NCI-H2029 treated with DMSO at 0.1 percent for 48 hours (cell line): ENCODE measurements around the gene GPAM.
"Not testable (repeated sequence)": the region's sequence is repeated elsewhere in the genome, so short reads cannot be mapped to it uniquely, and the experiment has no call there.

Experiments used
- DNase-seq: peaks from one replicate; lab custom pipeline; 2025; lab: John Stamatoyannopoulos, UW

The GPAM gene, protein sequence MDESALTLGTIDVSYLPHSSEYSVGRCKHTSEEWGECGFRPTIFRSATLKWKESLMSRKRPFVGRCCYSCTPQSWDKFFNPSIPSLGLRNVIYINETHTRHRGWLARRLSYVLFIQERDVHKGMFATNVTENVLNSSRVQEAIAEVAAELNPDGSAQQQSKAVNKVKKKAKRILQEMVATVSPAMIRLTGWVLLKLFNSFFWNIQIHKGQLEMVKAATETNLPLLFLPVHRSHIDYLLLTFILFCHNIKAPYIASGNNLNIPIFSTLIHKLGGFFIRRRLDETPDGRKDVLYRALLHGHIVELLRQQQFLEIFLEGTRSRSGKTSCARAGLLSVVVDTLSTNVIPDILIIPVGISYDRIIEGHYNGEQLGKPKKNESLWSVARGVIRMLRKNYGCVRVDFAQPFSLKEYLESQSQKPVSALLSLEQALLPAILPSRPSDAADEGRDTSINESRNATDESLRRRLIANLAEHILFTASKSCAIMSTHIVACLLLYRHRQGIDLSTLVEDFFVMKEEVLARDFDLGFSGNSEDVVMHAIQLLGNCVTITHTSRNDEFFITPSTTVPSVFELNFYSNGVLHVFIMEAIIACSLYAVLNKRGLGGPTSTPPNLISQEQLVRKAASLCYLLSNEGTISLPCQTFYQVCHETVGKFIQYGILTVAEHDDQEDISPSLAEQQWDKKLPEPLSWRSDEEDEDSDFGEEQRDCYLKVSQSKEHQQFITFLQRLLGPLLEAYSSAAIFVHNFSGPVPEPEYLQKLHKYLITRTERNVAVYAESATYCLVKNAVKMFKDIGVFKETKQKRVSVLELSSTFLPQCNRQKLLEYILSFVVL

DNA sequence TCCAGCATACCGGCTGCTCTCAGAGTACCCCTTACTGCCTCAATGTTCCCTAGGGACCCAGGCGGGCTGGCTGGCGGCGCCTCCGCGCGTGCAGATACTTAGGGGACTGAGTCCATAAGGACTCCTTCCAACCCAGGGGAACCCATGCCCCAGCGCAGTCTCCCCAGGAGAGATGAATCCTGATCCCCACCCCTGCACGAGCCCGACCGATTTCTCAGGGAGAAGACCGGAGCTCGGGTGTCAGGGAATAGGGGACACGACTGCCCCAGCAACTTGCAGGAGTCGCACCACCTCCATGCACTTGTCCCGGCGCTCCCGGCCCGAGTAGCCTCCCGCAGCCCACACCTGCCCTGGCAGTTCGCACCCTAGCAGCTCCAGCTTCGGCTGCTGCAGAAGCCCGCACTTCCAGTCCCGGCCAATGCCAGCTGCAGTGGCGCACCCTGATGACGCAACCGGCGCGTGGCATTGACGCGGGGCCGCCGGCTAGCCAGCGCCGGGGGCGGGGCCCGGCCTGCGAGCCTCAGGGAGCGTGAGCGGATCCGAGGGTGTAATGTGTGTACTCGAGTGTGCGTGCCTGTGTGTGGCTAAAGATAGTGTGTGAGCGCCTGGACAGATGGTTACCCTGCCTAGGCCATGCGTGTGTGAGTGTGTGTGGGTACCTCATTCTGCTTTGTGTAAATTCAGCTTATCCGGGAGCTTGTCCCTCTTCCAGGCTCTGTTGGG, at the start of gene GPAM:
Gene GPAM (minus strand): TSS at position 437 of the 723 bp plus-strand sequence. CDS start 1,981 bp downstream, outside the sequence.
- peak; percentile 11 for DNase-seq

DNA sequence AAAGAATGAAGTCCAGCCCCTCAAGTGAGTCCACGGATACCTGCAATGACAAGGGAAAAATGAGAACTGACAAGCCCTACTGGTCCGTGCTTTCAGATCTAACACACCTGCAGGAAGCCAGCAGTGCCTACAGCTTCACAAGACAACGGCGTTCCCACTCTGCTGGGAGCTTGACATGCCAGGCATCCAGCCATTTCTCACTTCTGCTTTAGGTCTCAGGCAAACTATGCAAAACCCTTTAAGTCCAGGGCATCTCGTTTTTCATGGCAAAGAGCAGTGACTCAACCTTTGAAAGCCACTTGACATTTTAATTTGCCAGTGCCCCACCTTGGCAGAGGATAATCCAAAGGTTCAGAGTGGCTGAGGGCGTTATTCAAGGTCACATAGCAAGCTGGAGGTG, 49.1 kb upstream of the GPAM start:
- peak; percentile 1 for DNase-seq

- DNase-seq, result no peak
Measured at GRCh38 chr10:112231602-112232400, 48.2 kb upstream of the GPAM start.

DNA sequence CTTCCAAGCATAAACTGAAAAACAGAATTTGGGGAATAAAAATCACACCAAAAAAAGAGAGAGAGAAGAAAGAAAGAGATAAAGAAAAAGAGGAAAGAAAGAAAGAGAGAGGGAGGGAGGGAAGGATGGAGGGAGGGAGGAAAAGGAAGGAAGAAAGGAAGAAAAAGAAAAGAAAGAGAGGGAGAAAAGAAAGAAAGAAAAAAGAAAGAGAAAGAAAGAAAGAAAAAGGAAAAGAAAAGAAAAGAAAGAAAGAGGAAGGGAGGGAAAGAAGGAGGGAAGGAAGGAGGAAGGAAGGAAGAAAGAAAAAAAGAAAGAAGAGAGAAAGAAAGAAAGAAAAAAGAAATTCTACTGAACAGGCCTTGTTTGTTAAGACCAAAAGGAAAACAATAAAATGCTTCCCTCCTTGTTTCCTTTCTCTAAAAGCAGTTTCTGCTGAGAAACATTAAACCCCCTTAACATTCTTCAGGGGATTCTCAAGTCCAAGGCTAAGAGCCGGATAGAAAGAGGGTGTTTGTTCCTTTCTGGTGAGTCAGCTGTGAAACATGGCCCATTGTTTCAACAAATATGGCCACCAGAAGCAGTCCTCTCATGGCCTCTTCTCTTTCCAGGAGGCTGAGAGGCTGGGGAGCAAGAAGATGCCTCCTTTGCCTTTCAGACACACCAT, 46.9 kb upstream of the GPAM start:
- DNase-seq, result no peak

- no peak for DNase-seq
Measured at GRCh38 chr10:112229901-112230300, 46.3 kb upstream of the GPAM start.

DNA sequence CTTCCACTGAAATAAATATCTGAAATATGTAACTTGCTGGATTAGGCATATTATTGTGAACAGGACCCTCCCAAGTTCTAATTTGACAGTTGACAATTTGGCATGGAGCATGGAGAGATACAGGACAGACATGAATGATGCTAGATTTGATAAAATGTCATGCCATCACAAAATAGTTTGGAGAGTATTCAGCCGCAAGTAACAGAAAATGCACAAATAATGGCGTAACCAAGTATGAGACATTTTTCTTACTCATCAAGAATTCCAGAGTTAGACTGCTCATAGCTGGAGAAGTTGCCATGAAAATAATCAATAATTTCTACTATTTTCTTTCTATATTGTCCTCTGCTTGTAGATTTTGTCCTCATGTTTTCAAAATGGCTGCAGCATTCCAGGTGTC, 45.5 kb upstream of the GPAM start:
- DNase-seq, result no peak

DNA sequence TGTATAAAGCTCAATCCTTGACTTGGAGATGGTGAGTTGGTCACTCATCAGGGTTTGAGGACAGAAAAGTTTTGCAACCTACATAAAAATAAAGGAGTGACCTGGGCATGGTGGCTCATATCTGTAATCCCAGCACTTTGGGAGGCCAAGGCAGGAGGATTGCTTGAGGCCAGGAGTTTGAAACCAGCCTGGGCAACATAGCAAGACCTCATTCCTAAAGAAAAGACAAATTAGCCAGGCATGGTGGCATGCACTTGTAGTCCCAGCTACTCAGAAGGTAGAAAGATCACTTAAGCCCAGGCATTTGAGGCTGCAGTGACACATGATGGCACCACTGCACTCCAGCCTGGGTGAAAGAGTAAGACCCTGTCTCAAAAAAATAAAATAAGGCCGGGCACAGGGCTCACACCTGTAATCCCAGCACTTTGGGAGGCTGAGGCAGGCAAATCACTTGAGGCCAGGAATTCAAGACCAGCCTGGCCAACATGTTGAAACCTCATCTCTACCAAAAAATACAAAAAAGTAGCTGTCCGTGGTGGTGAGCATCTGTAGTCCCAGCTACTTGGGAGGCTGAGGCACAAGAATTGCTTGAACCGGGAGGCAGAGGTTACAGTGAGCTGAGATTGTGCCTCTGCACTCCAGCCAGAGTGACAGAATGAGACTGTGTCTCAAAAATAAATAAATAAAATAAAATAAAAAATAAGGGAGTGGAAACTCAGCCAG, 45.0 kb upstream of the GPAM start:
- not testable (repeated sequence) for DNase-seq

DNA sequence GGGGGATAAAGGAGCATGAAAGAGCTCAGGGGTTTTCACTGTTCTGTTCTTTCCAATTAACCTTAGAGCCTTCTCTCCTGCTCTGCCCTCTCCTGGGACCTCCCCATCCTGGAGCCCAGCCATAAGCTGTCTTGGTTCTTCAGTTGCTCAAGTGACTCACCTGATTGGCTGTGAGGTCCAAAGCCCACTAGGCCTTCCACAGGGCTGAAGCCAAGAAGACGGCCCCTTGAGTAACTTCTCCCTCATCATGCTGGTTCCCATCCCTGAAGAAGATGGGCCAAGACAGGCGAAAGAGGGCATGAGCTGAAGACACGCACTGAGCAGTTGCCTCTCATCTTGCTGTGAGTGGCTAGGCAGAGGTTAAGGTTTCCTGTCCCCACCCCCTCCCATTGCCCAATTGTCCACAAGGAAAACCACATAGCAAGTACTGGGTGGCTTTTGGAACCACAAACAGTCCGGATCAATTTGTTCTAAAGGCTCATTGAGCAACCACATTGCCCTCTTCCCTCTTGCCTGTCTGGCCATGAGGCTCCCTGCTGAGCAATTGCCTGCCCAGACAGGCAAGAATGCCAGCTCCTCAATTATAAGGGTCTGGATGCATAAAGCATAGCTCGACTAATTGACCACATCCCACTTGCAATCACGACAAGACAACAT, 43.9 kb upstream of the GPAM start:
- no peak for DNase-seq

- no peak for DNase-seq
Measured at GRCh38 chr10:112226439-112227248, 43.1 kb upstream of the GPAM start.

DNA sequence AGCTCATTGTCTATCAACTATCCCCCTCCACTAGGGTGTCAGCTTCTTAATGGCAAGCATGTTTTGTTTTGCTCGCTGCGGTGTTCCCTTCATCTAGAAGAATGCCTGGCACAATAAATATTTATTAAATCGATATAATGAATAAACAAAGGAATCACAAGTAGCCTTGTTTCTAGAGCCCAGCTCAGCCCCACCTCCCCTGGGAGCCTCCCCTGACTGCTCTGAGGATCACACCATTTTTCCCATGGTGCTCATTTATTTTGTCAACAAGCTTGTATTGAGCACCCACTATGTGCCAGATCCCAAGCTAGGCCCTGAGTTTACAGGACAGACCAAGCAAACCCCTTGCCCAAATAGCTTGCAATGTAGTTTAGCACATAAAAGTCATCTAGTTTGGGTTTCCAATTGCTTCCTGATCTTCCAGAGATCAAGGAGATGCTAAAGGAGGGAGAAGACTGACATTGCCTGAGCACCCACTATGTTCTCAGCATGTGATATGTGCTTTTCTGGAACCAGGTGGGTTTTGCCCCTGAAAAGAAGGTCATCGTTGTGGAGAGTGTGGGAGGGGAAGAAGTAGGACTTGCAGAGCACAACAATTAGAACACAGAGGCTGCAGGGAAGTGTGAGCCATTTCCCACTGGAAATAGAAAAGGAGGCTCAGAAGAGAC, 42.3 kb upstream of the GPAM start:
- DNase-seq, result no peak

- no peak for DNase-seq
Measured at GRCh38 chr10:112224933-112225529, 41.5 kb upstream of the GPAM start.

DNA sequence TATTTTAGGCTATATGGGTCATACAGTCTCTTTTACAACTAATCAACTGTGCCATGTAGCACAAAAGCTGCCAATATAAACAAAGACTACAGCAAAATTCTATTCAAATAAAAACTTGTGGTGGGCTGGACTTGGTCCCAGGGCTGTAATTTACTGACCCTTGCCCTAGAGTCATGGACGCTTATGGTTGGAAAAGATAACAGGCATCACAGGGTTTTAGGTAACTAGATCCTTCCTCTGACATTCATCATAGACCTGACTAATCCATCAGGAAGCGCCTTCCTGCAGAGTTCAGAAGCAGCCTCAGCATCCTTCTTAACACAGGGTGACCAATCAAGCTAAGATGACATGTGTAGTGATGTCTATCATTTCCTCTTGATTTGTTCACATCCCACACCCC, 40.2 kb upstream of the GPAM start:
- DNase-seq, result no peak

DNA sequence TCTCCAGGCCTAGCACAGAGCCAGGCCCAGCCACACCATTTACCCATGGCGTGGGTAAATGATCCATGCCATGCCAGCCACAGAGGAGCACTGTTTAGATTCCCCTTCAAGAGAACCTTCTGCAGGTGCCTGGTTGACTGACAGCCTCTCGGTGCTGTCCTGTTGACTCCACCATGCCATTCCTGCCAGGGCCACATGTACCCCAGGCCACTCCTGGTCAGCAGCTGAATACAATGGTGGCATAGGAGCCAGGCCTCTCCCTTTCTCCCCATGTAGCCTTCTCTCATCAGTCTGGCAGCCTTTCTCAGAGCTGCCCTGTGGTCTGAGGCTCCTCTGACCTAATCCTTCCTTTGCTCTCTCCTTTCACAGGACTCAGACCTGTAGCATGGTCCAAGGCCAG, 39.2 kb upstream of the GPAM start:
- DNase-seq, result no peak

DNA sequence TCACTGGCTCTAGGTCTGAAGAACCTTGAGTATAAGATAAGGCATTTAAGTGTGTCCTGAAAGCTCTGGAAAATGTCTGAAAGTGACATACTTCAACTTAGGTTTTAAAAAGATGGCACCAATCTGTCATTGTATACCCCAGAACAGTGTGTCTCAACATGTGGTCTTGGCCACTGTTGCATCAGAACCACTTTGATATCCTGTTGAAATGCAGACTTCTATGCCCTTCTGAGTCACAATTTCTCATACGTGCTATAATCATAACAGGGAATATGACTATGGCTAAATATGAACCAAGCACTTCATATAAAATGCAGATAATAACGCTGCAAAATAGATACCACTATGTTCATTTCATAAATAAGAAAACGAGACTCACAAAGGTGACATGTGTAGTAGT, 38.0 kb upstream of the GPAM start:
- no peak for DNase-seq

- no peak for DNase-seq
Measured at GRCh38 chr10:112218960-112219359, 35.4 kb upstream of the GPAM start.

DNA sequence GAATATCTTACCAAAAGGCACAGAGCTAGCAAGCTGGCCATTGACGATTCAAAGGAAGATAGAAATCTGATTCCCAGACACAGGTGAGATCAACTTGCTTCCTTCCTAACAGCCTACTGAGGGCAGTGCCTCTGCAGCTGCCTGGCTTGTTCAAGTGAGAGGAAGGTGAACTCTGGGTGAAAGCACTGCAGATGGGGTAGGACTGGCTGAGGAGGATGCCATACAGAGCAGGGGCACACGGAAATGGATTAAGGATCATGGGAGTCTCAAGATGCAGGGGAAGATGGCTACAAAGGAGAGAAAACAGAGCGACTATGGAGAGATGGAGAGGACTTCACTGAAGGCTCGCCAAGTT, 34.4 kb upstream of the GPAM start:
- no peak for DNase-seq

DNA sequence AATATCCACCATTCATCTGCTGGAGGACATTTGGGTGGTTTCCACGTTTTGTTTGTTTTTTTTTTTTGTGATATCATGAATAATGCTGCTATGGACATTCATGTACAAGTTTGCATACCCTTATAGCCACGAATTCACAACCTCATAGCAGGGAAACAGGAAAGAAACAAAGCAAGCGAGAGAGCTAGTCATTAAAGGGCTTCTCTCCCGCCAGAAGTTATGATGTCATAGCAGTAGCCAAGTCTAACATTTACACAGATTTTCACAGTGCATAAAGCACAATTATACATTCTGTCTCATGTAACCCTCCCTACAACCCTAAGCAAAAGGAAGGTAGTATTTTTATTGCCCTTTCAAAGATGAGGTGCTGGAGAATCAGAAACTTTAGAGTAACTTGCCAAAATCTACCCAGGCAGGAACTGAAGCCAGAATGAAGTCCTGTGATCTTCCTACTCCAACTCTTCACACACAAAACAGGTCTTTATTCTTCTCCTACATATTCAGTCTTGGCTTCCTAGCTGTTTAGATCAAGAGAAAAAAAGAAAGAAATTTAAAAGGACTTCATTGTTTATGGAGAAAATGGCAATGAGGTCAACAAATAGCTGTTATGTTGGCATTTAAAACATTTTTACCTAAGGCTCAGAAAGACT, 33.9 kb upstream of the GPAM start:
- no peak for DNase-seq

DNA sequence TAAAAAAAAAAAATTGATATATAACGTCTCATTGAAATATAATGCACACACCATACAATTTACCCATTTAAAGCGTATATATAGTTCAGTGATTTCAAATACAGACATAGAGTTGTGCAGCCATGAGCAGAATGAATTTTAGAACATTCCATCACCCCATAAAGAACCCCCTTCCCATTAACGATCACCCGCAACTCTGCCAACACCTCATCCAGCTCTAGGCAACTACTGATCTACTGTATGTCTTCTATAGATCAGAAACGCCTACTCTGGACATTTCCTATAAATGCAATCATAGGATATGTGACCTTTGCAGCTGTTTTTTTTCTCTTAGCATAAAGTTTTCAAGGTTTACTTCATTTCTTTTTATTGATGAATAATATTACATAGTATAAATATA, 33.4 kb upstream of the GPAM start:
- no peak for DNase-seq
